Measurements from ENCODE around the gene CMTM1.

CMTM1 gene, protein sequence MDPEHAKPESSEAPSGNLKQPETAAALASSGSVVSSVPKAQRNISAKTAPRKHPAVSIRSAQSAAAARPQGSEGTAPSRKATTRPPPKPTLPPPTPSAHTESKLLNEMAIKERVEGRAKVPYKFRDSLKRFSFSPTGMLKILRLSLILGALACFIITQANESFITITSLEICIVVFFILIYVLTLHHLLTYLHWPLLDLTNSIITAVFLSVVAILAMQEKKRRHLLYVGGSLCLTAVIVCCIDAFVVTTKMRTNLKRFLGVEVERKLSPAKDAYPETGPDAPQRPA

DNA sequence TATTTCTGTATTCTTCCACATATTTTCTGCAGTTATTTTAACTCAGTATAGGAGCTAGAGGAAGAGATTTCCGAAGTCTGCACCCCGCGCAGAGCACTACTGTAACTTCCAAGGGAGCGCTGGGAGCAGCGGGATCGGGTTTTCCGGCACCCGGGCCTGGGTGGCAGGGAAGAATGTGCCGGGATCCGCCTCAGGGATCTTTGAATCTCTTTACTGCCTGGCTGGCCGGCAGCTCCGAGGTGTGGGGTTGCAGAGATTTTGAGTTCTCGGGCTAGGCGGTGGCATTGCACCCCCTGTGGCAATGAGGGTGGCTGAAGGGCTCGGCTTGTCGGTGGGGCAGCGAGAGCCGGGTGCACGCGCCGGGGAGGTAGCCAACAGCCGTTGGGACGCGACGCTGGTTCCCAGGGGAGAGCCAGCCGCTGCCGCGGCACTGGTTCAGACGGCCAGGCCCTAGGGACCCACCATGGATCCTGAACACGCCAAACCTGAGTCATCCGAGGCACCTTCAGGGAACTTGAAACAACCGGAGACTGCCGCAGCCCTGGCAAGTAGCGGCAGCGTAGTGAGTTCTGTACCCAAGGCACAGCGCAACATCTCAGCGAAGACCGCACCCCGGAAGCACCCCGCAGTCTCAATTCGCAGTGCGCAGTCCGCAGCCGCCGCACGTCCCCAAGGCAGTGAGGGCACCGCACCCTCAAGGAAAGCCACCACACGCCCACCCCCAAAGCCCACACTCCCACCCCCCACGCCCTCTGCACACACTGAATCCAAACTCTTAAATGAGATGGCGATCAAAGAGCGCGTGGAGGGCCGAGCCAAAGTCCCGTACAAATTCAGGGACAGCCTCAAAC lies at the start of gene CMTM1:
TSS of gene CMTM1 (plus strand) at position 389 of the 851 bp plus-strand sequence. CDS start at position 464, 75 bp downstream.
- no peak for DNase-seq

DNA sequence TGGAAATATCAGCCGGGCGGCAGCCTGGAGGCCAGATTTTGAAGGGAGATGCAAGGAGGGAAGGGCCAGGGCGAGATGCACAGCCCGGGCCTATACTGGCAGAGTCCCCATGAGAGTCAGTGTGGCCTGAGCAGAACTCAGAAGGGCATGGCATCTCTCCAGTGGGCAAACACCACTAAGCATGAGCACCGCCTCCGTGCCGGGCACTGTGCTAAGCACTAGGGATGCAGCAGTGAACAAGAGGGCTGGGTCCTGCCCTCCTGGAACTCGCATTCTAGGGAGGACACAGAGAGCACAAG lies 49.8 kb upstream of the CMTM1 start:
- DNase-seq: no peak

DNA sequence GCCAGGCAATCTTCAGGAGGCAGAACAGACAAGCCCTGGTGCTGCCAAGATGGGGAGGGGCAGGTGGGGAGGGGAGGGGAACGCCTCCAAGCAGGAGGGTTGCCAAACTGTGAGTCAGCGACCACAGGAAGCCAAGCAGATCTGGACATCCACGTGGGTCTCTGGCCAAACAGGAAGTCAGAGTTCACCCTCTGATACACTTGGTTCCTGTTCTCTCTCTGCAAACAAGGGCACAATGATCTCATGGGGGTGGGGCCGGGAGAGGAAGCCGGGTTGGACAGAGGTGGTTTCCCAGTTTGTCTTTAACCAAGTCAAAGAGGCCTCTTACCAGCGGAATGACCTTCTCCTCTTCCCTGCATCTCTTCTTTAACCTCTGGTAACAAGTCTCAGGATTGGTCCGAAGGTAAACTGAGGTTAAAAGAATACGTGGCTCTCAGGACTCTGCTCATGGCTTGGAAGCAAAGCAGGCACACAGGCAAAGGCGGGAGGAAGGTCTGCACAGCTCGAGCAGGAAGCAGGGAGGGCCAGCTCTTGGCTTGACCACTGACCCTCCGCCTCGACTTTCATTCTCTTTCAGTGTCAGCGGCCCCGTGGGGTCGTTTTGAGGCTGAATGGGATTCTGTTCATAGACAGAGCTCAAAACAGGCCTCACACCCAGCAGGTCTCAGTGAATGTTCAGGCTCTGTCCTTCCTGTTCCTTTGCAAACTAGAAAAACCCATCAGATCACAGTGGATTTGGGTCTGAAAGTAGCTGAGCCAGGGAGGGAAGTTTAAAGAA lies 49.2 kb upstream of the CMTM1 start:
- DNase-seq: no peak

DNA sequence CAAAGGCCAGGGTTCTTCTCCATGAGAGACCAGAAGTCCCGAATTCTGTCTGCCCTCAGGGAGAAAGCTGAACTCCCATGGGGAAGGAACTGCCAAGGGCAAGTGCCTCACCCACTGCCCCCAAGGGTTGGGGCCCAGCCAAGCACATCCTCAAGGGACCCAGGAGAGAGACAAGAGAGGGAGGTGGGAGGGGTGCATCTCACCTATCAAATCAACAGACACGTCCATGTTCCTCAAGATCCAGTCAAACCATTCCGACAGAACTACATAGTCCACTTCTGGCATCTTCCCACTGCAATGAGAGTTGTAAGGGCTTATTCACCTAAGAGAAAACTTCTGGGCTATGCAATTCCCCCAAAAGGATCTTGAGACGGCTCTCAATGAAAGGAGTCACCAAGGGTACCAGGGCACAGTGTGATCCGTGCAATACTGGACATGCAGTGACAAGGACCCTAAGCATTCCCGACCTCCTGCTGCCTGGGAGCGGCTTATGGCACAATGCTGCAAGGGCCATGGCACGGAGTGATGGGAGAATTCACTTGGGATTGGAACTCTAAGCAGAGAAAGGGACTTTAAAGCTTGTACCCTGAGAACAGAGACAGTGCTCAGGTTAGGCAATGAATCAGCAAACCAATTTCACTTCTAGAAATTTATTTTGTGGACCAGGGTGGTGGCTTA lies 48.5 kb upstream of the CMTM1 start:
- DNase-seq: no peak

DNA sequence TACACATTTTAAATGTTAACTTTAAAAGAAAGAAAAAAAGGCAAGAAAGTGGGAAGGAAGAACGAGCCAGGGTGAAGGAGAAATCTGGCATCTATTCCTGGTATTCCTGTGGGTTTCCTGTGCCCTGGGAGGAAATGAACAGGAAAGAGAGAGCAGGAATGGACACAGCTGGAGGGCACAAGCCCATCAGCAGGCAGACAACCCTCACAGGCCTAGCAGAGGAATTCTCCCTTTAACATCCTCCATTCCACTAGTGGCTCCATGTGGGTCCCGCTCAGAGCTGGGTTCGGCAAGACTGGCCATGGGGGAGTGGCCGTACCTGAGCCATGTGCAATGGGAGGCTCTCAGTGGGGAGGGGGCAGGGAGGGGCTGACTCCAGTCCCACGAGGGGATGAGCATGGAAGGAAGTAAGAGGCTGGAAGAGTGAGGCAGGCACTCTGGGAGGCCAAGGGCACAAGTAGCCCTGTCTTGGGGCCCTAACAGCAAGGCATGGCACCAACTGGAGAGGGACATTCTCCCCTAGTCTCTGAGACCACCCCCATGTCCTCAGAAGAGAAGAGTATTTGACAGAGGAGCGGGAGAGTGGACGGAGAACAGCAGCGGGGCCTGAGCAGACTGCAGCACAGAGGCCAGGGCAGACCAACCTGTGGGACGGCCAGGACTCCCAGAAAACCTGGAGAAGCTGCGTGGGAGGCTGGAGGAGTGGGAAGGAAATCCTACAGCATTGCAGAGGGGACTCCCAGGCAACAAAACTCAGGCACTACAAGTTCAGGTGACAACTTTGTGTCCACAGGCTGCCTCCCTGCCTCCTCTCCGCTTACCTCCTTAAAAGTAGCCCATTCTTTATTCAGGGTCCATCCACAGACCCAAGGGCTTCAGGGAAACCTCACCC lies 46.5 kb upstream of the CMTM1 start:
- DNase-seq: no peak

DNA sequence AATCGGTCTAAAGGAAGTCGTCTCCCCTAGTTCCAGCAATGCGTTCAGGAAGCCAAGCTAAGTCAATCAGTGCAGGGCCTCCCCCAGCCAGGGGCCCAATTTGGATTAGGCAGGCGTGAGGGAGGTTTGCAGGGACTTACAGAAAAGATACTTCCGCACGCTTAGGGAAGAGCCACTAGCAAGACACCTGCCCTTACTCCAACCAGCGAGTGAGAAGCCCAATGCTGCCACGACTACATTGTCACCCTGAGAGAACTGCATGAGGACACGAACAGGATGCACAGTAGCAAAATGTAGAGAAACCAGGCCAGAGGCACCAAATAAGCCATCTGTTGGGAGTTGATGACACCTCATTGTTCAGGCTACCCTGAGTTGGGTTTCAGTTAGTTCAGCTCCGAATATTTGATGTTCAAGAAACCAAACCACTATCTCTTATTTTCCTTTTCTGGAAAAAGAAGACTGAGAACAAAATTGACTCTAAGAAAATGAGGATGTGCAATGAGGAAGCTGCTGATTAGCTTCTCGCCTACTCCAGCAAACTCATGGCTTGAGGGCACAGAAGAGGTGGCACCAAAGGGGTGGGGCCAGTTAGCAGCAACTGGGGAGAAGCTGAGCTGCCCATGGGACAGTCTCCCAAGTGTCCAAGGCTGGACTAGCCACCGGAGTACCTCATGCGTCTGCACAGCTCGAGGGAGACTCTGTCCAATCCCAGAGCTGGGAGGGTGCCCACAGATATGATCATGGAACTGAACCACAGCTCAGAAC lies 45.7 kb upstream of the CMTM1 start:
- no peak for DNase-seq

DNA sequence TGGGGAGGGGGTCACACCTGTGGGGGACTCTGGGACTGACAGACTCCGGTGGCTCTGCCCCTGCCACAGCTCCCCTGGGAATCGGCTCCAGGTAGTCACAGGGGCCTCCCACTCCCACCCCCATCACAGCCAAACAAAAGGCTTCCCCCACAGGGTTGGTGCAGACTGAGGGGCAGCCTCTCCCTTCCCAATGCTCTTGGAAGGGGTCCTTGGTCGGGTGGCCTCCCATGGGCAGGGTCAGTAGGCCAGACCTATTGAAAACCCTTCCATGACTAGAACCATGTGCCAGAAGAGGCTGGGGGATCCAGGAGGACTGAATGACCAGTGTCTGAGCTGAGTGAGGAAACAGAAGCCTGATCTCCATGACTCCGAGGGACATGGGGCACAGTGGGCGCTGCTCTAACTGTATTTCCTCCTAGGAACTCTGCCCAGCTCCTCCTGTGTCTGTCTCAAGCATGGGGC lies 45.0 kb upstream of the CMTM1 start:
- no peak for DNase-seq

DNA sequence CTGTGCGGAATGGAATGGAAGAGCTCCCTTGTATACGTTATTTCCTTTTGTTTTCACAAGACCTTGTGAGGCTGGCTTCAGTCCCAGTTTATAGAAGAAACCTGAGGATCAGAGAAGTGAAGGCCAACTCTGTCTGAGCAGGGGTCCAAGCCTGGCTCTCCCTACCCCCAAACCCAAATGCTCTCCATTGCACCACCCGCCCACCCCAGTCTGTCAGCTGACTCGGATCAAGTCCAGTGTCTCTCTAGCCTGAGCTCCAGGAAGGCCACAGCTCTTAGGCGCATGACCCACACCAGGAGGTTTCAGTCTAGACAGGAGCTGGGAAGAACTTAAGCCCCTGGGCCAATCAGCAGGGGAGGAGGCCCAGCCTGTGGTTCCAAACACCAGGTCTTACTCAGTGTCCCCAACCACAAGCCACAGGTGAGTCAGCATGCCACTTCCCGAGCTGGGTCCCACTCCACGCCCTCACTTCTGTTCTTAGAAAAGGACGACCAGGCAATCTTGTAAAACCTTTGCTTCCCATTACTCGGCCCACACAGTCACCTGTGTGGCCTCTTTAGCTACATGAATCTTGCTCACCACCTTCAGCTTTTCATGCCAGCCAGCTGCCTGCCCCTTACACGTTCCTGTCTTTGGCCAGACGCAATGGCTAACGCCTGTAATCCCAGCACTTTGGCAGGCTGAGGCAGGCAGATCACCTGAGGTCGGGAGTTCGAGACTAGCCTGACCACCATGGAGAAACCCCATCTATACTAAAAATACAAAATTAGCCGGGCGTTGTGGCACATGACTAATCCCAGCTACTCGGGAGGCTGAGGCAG lies 44.1 kb upstream of the CMTM1 start:
- DNase-seq: no peak

DNA sequence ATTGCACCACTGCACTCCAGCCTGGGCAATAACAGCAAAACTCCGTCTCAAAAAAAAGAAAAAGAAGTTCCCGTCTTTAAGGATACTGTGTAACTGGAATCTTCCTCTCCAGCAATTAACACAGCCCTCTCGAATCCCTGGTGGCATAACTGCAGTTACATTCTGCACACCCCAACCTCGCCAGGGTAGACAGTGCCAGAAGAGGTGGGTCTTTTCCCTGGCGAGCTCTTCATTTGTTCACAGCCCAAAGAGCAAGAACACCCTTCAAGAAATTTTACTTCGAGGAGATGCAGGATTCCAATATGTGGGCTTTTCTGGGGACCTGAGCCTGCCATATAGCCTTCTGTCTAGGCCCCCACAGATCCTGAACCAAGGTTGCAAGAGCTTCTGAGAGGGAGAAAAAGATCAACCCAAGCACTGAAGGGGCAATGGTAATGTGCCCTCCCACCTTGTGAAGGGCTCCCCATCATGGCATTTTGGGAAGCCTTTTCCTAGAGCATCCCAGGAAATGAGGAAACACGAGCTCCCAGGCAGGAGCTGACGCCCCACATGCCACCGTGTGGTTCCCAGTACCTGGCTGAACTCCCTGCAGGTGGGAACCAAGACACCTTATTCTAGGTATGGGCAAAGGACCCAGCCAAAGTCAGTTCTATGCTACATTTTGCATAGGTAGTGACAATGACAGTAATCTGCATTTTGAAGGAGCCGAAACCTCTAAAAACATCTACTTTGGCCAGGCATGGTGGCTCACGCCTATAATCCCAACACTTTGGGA lies 43.2 kb upstream of the CMTM1 start:
- no peak for DNase-seq

DNA sequence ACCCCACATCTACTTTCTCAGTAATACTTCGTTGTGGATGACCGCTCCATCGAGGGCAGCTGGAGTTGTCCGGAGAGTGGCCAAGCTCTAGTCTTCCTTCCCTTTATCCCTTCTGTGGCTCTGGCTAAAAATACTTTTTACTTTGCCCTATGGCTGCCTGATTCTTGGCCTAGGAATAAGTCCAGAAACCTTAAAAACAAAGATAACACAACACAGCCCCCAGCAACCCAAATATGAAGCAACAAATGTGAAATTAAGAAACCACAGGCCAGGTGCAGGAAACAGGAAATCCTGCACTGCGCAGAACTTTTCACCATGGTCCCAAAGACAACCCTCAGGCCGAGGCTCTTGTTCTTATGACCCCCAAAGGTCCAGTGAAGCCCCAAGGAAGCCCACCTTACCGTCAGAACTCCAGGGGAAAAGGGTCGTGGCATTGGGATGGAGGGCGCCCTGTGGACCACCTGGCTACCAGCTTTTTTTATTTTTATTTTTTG lies 42.3 kb upstream of the CMTM1 start:
- no peak for DNase-seq

DNA sequence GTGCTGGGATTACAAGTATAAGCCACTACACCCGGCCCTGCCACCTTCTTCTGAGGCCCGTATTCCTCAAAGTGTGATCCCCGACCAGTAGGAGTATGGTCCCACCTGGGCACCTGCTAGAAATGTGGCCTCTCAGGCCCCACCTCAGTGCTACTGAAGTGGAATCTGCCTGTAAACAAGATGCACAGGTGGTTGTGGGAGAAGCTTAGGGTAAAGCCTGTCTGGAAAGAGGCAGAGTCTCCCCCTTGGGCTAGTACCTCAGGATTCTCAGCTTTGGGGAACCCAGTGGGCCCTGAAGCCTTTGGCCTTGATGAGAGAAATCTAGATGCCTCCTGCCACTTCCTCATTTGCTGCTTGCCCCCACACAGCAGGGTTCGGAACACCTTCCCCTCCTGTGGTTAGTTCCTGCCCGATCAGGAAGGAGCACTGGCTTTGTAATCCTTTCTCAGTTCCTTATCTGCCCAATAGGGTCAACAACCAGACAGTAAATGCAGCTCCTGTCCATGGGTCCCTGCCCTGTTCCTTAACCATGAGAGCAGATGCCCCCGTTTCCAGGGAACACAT lies 41.6 kb upstream of the CMTM1 start:
- DNase-seq: no peak

DNA sequence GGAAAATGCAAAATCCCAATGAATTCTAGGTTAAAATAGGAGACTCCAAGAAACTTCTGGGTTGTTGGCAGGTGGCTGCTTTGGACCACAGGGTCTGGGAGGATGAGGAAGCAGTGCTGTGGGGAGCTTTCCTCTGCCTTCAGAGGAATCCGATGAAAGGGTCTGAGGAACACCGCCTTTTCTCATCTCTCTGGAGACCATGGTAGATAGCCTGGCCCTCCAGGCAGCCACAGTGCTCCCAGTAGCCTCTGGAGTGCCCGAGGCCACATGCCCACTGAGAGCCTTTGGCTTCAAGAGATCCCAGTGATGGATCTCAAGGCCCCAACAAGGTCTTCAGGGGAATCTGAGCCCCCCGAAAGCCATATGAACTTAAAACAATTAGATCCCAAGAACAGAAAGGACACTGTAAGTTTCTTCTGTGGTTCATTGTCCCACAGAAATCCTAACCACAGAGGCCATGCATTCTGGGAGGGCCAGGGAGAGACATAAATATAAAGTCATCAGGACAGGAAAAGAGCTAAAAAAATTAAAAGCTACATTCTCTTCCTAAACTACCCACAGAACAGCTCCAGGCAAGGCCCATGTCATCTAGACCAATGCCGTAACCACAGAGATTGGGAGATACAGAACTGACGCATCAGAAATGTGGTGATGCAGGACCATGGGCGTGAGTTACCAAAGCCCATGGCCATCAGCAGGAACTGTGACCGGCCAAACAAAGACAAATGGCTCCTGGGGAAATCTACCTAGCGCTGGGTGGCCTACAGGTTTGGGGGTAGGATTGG lies 40.7 kb upstream of the CMTM1 start:
- DNase-seq: no peak

DNA sequence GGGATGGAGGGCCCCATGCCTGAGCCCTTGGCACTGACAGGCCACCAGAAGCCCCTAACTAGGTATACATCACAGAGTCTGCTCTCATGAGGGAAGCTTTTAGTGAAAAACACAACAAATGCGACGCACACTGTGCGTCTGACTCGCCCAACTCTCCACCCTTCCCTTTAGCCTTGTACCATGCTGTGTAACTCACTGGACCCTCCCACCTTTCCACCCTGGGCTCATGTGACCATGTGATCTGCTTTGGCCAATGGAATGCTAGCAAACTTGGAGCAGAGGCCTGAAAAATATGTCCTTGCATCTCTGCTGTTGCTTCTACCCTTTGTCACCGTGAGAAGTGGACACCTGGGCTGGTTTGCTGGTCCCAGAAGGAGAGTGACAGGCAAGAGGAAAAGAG lies 37.9 kb upstream of the CMTM1 start:
- DNase-seq: no peak

DNA sequence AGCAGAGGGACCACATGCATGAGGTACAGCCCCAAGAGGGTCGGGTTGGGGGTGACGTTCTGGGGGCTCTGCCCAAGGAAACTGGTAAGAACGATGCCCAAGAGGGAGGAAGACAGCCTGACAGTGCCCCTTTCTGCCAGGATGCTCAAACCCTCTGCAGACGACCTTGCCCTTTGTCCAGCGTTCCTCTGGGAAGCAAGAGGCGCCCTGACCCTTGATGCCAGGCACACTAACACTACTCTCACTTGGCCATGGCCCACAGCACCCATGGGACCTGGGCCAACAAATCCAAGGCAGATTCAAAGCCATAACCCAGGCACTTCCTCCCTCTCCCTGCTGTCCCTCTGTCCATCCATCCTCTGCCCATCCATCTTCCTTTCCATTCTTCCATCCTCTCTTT lies 36.8 kb upstream of the CMTM1 start:
- DNase-seq: no peak

DNA sequence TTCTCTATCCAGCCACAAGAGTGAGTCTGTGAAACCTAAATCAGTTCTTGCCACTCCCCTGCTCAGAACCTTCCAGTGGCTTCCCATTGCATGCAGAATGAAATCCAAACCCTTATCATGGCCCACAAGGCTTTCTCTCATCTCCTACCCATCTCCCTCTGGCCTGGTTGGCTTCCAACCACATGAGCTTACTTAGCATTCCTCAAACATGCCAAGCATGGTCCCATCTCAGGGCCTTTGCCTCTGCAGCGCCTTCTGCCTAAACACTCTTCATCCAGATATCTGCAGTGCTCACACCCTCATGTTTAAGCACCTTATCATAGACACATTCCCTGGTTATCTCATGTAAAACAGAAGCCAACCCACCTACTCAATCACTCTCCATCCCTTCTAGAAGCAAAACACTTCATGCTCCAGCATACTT lies 31.9 kb upstream of the CMTM1 start:
- DNase-seq: no peak

DNA sequence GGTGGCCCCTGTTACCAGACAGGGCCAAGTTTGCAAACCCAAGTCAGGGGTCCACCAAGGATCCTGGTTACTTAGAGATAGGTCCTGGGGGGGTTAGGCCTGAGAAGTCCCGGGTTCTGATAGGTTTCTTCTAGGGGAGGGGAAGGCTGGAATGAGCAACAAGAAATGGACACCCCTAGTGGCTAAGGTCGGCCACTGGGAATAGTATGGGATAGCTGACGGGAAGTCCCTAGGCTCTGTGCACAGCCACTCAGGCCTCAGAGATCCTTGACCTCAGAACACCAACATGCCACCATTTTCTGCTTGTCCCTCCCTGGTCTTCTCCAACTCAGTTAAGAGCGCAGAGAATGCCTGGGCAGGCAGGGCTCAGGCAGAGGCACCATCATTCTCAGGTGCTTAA lies 29.7 kb upstream of the CMTM1 start:
- no peak for DNase-seq

DNA sequence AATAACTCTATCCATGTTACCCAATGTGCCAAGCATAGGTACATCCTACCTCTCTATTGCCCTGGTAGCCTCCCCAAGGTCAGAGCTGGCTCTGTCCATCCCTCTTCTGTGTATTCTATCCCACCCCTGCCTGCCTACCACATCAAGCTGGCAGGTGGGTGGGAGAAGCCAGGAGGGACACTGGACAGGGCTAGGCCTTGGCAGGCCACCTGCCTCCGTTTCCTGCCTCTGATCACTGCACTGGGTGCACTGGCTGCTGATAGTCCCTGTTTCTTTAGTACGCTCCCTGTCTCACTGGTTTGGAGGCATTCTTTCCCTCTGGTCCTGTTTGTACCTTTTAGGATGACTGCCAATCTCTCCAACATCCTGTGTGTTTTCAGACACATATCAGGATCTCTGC lies 29.0 kb upstream of the CMTM1 start:
- no peak for DNase-seq

DNA sequence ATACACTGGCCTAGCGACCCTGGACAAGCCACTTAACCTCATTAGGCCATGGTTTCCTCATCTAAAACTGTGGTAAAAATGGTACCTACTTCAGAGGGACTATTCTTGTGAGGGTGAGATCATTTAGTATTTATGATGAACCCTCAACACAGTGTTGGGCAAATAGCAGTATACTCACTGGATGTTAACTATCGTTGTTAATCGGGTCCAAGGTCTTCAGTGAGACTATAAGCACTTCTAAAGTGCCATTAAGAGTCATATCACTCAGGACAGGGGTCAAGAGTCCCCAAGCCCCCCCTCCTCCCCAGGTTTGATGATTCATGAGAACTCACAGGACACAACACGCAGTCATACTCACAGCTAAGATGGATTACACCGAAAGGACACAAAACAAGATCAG lies 27.3 kb upstream of the CMTM1 start:
- no peak for DNase-seq
